ENCODE results near the gene ATP13A4.

ATP13A4 gene

GRCh38 chr3:193563426-193563825 is 8.7 kb upstream of the ATP13A4 start:
- in situ Hi-C loops (cut with HindIII; ENCODE audit: low sequenced_read_pairs) = no loop called here
- TF ChIP-seq CTCF (IDR thresholded peaks at IDR 0.05; ENCODE audit: low read depth, low read length) = no peak
- DNase-seq (ENCODE audit: low read depth, low spot score) = no peak

DNA sequence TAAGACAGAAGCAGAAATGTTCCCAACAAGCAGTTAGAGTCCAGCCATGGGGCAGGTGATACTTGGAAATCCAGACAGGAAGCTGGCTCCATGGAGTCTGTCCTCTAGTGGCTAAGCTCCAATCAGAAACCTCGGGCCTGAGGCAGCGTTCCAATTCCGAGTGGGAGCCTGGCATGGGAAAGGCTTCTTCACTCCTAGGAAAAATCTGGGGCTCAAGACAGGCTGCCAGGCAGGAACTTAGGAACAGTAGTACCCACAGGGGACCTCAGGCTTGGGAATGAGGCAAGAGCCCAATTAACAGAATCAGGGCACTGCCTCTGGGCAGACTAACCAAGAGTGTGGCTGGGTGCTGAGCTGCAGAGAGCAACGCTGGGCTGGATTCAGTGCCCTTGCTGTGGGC is 6.2 kb upstream of the ATP13A4 start:
- no peak for DNase-seq (ENCODE audit: low read depth, low spot score)
- no peak overlapping the region for H3K4me3 ChIP-seq (ENCODE audit: low read depth, low read length)
- TF ChIP-seq CTCF (IDR thresholded peaks at IDR 0.05; ENCODE audit: low read depth, low read length) = no peak
- in situ Hi-C loops (cut with HindIII; ENCODE audit: low sequenced_read_pairs) = no loop called here

More at GRCh38 chr3:193563426-193563825, 8.7 kb upstream of the ATP13A4 start:
- H3K4me3 ChIP-seq (ENCODE audit: low read depth, low read length) = no peak overlapping the region

DNA sequence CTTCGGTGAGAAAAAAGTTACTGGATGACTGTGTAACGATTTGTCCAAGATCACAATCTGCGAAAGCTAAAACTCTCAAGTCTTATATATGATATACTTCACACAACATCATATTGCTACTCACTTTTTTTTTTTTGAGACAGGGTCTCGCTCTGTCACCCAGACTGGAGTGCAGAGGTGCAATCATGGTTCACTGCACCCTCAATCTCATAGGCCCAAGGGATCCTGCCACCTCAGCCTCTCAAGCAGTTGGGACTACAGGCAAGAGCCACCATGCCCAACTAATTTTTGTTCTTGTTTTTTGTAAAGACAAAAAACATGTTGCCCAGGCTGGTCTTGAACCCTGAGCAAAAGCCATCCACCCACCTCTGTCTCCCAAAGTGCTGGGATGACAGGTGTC is 5.4 kb upstream of the ATP13A4 start:
- no peak for DNase-seq (ENCODE audit: low read depth, low spot score)
- no peak for TF ChIP-seq CTCF (IDR thresholded peaks at IDR 0.05; ENCODE audit: low read depth, low read length)
- H3K4me3 ChIP-seq (ENCODE audit: low read depth, low read length) = no peak overlapping the region
- in situ Hi-C loops (cut with HindIII; ENCODE audit: low sequenced_read_pairs) = no loop called here

- DNase-seq (ENCODE audit: low read depth, low spot score) = no peak
- in situ Hi-C loops (cut with HindIII; ENCODE audit: low sequenced_read_pairs) = no loop called here
- no peak for TF ChIP-seq CTCF (IDR thresholded peaks at IDR 0.05; ENCODE audit: low read depth, low read length)
- no peak overlapping the region for H3K4me3 ChIP-seq (ENCODE audit: low read depth, low read length)
Observed at GRCh38 chr3:193559100-193559499, 4.4 kb upstream of the ATP13A4 start.

- TF ChIP-seq CTCF (IDR thresholded peaks at IDR 0.05; ENCODE audit: low read depth, low read length) = no peak
- DNase-seq (ENCODE audit: low read depth, low spot score) = no peak
- H3K4me3 ChIP-seq (ENCODE audit: low read depth, low read length) = no peak overlapping the region
- in situ Hi-C loops (cut with HindIII; ENCODE audit: low sequenced_read_pairs) = no loop called here
Observed at GRCh38 chr3:193556841-193557240, 2.1 kb upstream of the ATP13A4 start.

DNA sequence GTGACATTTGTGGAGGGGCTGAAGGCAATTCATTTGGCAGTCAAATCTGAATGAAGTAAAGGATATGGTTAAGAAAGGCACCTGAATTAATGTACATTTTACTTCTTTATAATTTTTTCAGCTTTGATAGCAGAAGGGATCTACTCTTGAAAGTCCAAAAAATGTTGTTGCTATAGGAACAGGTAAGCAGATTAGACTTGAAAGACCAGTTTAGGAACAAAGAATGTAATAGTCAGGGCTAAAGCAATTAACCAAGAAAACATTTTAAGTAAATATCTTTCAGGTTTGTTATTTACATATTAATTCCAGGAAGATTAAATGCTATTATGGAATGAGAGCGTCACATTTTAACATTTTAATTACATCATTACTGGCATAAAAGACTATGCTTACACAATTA is 1.1 kb downstream of the ATP13A4 start:
- H3K4me3 ChIP-seq (ENCODE audit: low read depth, low read length) = no peak overlapping the region
- in situ Hi-C loops (cut with HindIII; ENCODE audit: low sequenced_read_pairs) = no loop called here
- no peak for TF ChIP-seq CTCF (IDR thresholded peaks at IDR 0.05; ENCODE audit: low read depth, low read length)
- no peak for DNase-seq (ENCODE audit: low read depth, low spot score)

GRCh38 chr3:193552923-193553322 is 1.8 kb downstream of the ATP13A4 start:
- in situ Hi-C loops (cut with HindIII; ENCODE audit: low sequenced_read_pairs) = no loop called here
- DNase-seq (ENCODE audit: low read depth, low spot score) = no peak
- no peak overlapping the region for H3K4me3 ChIP-seq (ENCODE audit: low read depth, low read length)
- no peak for TF ChIP-seq CTCF (IDR thresholded peaks at IDR 0.05; ENCODE audit: low read depth, low read length)

Data from astrocyte of the spinal cord (primary cell).